Measurements from ENCODE around the gene UGT2B17.
"Not testable (repeated sequence)": the region's sequence is repeated elsewhere in the genome, so short reads cannot be mapped to it uniquely, and the experiment has no call there.

The UGT2B17 gene

DNA sequence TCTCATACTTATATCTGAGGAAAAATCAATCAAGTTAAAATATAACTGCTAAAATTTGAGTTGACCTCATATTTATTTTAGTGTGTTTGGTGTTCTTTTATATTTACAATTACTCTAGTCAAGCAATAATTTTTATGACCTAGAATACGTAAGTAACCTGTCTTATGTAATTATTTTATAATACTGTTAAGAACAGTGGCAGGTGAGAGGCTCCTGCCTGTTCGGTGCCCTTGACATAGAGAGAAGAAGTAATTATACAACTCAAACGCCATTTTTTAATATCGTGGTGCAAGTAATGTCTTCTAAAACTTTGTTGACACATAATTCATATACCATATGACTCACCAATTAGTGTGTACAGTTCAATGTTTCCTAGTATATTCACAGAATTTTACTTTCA, 7.6 kb downstream of the UGT2B17 start:
- not testable (repeated sequence) for DNase-seq

DNA sequence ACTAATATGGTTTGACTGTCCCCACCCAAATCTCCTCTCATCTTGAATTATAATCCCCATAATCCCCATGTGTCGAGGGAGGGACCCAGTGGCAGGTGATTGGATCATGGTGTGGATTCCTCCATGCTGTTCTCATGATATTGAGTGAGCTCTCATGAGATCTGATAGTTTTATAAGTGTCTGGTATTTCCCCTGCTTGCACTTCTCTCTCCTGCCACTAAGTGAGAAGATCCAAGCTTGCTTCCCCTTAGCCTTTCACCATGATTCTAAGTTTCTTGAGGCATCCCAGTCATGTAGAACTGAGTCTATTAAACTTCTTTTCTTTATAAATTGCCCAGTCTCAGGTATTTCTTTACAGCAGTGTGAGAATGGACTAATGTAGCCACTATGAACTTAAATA, 9.8 kb downstream of the UGT2B17 start:
- DNase-seq, result not testable (repeated sequence)

DNA sequence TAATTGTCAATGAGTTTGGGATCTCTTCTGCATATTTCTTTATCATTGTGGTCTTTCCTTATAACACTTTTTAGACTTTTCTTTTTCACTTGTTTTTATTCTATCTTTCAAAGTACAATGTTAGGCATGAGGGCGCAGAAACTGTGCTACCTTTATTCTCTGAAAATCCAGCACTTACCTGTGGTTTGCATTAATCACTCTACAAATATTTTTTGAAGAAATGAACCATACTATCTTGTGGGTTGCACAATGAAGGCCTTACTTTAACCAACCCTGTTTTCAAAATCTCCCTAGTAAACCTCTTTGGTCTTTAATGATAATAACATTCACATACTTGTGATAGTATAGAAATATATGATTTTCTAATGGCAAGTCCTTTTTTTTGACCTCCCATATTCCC, 11.0 kb downstream of the UGT2B17 start:
- not testable (repeated sequence) for DNase-seq

DNA sequence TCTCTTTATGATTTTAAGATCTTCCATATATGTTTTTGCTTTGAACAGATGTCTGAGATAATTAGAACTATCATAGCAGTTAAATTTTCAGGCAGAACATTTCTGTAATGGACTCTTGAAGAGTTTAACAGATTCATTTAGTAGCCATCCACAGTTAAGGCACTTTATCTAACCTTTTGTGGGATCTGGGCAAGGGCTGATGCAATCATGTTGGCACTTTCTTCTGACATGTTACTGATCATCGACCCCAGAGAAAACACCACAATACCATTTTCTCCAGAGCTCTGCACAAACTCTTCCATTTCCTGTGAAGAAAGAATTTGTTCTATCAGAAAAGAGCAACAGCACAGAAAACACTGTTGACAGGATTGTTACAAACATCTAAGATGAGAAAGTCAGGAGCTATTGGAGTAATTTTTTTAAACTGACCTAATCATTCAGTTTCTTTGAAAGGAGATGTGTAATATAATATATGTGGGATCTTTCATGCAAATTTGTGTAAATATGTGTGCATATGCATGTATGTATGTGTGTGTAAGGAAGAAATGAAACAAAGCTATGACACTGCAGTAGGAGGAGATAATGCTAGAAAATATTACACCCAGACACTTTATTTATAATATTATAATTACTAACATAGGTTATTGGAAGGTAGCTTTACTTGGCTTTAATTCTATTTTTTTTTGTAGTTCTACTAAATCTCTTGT, 15.6 kb downstream of the UGT2B17 start:
- not testable (repeated sequence) for DNase-seq

DNA sequence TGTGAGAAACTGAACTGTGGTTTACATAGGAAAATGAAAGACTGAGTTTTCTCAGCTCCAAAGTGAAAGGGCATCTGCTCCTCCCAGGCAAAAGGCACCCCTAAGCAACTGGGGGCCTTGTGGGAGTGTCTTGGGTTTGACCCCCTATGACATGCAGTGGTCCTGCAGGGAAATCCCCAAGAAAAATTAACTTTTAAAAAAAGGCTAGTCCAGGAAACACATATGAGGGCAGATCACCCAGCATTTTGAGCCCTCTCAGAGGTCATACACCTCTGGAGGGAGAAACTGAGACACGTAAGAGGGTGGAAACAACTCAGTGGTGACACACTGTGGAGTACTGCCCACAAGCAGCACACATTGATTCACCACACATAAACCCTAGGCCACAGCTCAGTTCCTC, 22.3 kb downstream of the UGT2B17 start:
- DNase-seq, result not testable (repeated sequence)

DNA sequence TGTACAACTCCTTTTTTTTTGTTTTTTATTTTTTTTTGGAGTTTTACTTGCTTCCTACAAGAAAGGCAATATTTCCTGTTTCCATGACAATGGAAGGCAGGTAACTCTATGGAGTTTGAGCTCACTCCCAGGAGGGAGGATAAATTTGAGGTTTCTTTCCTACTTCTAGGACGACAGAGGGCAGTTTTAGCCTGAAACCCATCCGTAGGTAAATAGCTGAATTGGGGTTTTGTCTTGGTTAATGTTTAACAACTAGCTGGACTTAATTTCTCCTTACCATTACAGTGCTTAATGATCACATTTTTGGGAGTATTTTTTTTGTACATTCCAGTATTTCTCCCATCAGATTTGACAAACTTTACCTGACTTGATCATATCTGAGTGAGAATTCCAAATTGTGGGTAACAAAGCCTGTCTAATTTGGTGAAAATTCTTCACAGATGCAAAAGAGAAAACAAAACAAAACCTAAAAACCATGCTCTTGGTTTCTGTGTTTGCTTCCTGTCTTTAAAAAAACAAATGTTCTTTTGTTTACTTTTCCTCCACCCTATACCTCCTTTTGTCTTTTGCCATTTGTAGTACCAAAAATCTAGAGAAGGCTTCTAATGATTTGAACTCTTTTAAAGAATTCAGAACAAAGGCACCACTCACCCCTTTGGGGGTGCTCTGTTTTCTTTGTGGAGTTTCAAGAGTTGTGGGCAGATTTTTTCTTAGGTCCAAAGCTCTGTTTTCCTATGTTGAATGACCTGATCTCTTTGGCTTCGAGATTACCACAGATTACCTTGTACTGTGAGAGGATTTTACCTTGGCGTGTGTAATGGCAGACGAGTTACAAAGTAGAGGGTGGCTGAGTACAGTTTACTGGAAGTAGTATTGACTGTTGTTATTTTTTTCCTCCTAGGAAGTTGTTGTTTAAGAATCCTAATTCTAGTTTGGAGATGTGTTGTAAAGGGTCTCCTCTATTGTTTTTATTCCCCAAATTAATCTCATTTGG, 23.0 kb downstream of the UGT2B17 start:
- DNase-seq, result not testable (repeated sequence)

DNA sequence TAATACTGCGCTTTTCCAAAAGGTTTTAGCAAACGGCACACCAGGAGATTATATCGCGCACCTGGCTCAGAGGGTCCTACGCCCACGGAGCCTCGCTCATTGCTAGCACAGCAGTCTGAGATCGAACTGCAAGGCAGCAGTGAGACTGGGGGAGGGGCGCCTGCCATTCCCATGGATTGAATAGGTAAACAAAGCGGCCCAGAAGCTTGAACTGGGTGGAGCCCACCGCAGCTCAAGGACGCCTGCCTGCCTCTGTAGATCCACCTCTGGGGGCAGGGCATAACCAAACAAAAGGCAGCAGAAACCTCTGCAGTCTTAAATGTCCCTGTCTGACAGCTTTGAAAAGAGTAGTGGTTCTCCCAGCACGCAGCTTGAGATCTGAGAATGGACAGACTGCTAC, 33.4 kb downstream of the UGT2B17 start:
- not testable (repeated sequence) for DNase-seq

DNA sequence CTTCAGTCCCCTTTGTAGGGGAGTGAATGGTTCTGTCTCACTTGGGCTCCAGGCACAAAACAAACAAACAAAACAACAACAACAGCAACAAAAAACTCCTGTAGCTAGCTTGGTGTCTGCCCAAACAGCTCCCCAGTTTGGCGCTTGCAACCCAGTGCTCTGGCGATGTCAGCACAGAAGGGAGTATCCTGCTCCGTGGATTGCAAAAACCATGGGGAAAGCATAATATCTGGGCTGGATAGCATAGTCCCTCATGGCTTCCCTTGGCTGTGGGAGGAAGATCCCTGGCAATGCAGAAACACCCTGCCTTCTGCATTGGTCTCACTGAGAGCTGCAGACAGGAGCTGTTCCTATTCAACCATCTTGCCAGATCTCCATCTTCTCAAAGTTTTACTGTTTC, 39.7 kb downstream of the UGT2B17 start:
- DNase-seq, result no peak

DNA sequence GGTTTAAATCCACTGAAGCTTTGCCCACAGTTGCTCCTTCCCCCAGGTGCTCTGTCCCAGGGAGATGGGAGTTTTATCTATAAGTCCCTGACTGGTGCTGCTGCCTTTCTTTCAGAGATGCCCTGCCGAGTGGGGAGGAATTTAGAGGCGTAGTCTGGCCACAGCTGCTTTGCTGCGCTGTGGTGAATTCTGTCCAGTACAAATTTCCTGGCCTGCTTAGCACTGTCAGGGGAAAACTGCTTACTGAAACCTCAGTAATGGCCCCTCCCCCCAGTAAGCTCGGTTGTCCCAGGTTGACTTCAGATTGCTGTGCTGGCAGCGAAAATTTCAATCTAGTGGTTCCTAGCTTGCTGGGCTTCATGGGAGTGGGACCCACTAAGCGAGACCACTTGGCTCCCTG, 40.1 kb downstream of the UGT2B17 start:
- DNase-seq, result no peak

DNA sequence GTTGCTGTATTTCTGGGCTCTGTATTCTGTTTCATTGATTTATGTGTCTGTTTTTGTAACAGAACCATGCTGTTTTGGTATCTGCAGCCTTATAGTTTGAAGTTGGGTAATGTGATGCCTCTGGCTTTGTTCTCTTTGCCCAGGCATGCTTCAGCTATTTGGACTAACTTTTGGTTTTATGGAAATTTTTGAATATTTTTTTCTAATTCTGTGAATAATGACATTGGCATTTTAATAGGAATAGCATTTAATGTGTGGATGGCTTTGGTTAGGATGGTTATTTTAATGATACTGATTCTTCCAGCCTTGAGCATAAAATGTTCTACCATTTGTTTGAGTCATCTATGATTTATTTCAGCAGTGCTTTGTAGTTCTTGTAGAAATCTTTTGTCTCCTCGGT, 53.9 kb downstream of the UGT2B17 start:
- not testable (repeated sequence) for DNase-seq

DNA sequence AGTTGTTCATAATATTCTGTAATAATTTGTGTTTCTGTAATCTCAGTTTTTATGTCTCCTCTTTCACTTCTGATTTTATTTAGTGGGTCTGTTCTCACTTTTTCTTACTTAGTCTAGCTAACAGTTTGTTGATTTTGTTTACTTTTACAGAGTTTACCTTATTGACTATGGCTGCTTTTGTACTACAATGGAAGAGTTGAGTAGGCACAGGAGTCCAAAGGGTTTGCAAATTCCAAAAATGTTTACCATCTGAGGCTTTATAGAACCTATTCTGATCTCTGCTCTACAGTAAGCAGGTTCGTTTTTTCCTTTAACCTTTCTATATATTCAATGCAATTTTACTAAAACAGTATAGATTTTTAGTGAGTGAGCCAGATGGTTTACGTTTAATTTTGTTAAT, 55.1 kb downstream of the UGT2B17 start:
- no peak for DNase-seq

DNA sequence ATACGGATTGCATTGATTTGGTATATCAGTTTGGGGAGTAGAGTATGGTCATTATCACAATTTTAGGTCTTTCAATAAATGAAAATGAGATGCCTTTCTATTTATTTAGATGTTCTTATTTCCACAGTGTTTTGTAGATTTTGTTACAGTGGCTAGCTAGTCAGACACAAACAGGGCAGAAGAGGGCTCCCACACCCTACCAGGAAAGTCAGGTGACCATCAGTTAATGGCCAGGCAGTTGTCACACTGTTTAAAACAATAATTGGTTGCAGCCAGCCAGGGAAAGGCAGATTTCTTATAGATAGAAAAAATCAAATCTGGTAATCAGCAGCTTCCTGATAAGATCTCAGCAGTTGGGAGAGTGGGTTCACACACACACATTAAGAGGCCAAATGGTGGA, 57.2 kb downstream of the UGT2B17 start:
- DNase-seq, result no peak

DNA sequence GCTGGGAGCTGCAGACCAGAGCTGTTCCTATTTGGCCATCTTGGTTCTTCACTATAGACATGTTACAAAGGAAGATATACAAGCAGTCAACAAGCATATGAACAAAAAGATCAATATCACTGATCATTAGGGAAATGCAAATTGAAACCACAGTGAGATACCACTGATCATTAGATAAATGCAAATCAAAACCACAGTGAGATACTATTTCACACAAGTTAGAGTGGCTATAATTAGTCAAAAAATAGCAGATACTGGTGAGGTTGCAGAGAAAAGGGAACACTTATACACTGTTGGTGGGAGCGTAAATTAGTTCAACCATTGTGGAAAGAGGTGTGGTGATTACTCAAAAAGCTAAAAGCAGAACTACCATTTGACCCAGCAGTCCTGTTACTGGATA, 70.7 kb downstream of the UGT2B17 start:
- not testable (repeated sequence) for DNase-seq

DNA sequence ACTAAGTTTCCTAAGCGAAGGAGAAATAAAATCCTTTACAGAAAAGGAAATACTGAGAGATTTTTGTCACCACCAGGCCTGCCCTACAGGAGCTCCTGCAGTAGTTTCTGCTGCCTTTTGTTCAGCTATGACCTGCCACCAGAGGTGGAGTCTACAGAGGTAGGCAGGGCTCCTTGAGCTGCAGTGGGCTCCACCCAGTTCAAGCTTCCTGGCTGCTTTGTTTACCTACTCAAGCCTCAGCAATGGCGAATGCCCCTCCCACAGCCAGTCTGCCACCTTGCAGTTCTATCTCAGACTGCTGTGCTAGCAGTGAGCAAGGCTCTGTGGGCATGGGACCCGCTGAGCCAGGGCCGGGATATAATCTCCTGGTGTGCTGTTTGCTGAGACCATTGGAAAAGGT, 71.3 kb downstream of the UGT2B17 start:
- DNase-seq, result not testable (repeated sequence)

DNA sequence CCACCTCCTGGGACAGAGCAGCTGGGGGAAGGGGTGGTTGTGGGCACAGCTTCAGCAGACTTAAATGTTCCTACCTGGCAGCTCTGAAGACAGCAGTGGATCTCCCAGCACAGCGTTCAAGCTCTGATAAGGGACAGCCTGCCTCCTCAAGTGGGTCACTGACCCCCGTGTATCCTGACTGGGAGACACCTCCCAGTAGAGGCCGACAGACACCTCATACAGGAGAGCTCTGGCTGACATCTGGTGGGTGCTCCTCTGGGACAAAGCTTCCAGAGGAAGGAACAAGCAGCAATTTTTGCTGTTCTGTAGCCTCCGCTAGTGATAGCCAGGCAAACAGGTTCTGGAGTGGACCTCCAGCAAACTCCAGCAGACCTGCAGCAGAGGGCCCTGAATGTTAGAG, 72.7 kb downstream of the UGT2B17 start:
- DNase-seq, result not testable (repeated sequence)

DNA sequence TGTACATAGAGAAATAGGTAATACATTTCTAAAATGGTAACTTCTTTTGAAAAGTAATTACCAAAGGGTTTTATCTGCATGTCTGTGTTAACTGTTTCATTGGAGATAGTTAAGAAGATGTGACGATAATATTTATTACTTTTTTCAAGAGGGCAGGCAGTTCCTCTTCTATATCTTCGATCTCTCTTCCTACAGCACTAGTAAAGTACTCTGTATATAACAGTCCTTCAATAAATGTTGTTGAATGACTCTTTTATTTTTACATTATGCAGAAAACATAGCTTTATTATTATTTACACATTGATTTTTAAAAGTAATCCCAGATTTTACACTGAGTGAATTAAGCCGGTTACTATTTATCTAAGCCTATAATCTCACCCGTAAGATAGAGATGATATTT, 77.1 kb downstream of the UGT2B17 start:
- DNase-seq, result no peak

DNA sequence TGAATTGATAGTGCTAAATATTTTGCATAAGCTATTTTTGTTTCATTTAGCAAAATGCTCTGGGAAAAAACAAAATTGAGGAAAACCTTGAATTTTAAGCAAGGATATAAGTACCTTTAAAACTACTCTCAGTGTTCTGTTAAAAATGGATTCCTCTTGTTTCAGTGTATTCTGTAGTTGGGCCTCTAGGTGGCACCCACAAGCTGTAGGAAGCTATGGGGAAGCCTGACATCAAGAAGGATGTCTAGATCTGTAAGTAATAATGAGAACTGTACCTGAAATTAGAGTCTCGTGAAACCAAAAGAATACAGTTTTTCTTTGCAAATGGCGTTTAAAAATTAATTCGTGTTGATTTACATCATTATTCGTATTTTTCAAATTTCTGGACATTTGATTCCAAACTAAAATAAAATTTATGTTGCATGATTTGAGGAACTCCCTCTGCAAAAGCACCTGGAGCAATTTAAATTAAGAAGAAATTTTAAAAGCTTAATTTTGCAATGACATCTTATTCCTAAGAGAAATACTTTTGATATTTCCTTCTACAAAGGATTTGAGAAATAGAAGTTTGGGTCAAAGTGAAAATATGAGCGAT, 77.6 kb downstream of the UGT2B17 start:
- peak; percentile 50 for DNase-seq

DNA sequence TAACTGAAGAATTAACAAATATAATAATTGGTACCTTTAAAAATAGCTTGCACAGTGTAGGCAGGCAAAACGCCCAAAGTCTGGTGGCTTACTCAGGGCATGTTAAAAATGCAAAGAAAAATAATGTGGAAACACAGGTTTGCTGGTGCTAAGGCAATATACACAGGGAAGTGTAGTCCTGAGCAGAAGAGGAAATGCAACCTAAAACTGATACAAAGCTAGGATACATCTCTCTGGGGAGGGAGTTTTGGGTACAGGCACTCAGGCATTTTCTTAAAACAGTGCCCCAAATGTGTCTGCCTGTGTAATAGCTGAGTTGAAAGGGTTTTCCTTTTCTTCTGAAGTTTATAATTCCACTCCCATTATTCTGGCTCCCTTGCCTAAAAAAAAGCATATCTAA, 81.4 kb downstream of the UGT2B17 start:
- DNase-seq, result no peak

DNA sequence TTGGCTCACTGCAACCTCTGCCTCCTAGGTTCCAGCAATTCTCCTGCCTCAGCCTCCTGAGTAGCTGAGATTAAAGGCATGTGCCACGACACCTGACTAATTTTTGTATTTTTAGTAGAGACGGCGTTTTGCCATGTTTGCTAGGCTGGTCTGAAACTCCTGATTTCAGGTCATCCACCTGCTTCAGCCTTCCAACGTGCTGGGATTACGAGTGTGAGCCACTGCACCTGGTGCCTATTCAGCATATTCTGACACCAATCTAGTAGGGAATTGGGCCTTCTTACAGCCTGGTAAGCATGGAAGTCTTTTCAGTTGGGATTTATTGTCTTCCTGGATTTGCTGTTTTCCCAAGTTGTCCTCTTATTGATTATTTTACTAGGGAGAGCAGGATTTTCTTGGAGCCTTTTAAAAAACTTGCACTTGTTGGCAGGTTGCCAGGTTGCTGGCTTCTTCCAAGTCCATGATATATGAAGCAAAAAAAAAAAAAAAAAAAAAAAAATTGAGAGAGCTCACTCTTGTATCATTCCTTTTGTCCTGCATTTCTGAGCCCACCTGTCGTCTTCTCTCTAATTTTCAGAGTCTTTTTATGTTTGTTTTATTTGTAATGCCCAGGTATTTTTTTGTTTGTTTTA, 85.2 kb downstream of the UGT2B17 start:
- DNase-seq, result peak; percentile 2

DNA sequence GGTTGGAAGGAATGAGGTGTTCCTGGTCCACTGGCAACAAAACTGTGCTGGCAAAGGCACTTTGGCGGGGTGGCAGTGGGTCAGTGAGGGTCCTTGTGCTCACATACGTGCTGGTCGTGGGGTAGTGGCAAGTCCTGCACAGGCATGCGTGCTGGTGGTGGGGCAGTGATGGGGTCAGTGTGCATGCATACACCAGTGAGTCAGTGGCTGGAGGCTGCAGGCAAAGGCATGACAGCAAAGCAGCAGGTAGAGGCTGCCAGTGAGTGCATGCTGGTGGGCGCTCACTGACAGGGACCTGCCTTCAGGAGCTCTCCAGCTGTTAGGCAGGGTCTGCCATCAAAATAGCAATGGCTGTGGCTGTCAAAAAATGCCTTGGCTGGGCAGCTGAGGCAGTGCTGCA, 86.8 kb downstream of the UGT2B17 start:
- no peak for DNase-seq

All from fibroblast of skin of right biceps (primary cell).